ENCODE results near the gene PAQR4.
"Not testable (repeated sequence)": the region's sequence is repeated elsewhere in the genome, so short reads cannot be mapped to it uniquely, and the experiment has no call there.

GRCh38 chr16:2931231-2931914, 37.8 kb upstream of the PAQR4 start:
- TF ChIP-seq CTCF (conservative IDR thresholded peaks at IDR 0.05 in 1 of 2, IDR thresholded peaks at IDR 0.05 in 1 of 2; ENCODE audit: low read depth in 1 of 2, low read length in 2 of 2); EZH2 (IDR thresholded peaks at IDR 0.05; ENCODE audit: low read length, missing control alignments): not testable (repeated sequence)
